Pulmonary artery endothelial cell (primary cell): ENCODE measurements around the gene CPNE1. TPM values are rescaled to one million over a fixed set of nuclear protein-coding genes. Genes with fewer than 3 reads are reported as not detected.
"Not testable (repeated sequence)": the region's sequence is repeated elsewhere in the genome, so short reads cannot be mapped to it uniquely, and the experiment has no call there.

Experiments used
- DNase-seq: peaks from one replicate; pipeline ENCODE4 v3.0.0-alpha.2; 2011; ENCODE audit warnings: low read depth, low spot score
- total RNA-seq: library from RNA; depleted of rRNA; stranded (reverse); fragments of >200 nt; gene quantifications from 2 replicates; pipeline ENCODE4 v1.2.3, GENCODE V29; 2014

Gene CPNE1
- 160 and 166 TPM in 2 replicates for total RNA-seq

GRCh38 chr20:35664466-35665206, at the start of gene CPNE1, which contains the start of gene RBM12:
CPNE1 (minus strand) TSS chr20:35664900; CDS start chr20:35632923, 31,977 bp downstream.
RBM12 (minus strand) TSS chr20:35664900; CDS start chr20:35655322, 9,578 bp downstream.
- DNase-seq: peak; percentile 68

- DNase-seq: no peak
Measured at GRCh38 chr20:35714127-35714526, 49.4 kb upstream of the CPNE1 start.

- DNase-seq: not testable (repeated sequence)
Measured at GRCh38 chr20:35713120-35713519, 48.4 kb upstream of the CPNE1 start.

GRCh38 chr20:35711588-35712209, 47.0 kb upstream of the CPNE1 start:
- no peak for DNase-seq

GRCh38 chr20:35710884-35711587, 46.3 kb upstream of the CPNE1 start:
- DNase-seq: no peak

GRCh38 chr20:35710039-35710438, 45.3 kb upstream of the CPNE1 start:
- DNase-seq: no peak

- DNase-seq: no peak
Measured at GRCh38 chr20:35709259-35709658, 44.6 kb upstream of the CPNE1 start.

GRCh38 chr20:35708502-35708901, 43.8 kb upstream of the CPNE1 start:
- DNase-seq: no peak

- DNase-seq: not testable (repeated sequence)
Measured at GRCh38 chr20:35706591-35707529, 42.2 kb upstream of the CPNE1 start.

GRCh38 chr20:35705894-35706293, 41.2 kb upstream of the CPNE1 start:
- DNase-seq: not testable (repeated sequence)

GRCh38 chr20:35704514-35705261, 40.0 kb upstream of the CPNE1 start:
- DNase-seq: no peak

- no peak for DNase-seq
Measured at GRCh38 chr20:35702824-35703695, 38.4 kb upstream of the CPNE1 start.

- no peak for DNase-seq
Measured at GRCh38 chr20:35702051-35702823, 37.5 kb upstream of the CPNE1 start.

- no peak for DNase-seq
Measured at GRCh38 chr20:35700625-35701148, 36.0 kb upstream of the CPNE1 start.

- DNase-seq: no peak
Measured at GRCh38 chr20:35699957-35700624, 35.4 kb upstream of the CPNE1 start.

GRCh38 chr20:35699127-35699956, 34.6 kb upstream of the CPNE1 start, which contains the start of the genes NFS1 and ROMO1:
NFS1 (minus strand) TSS chr20:35699352; CDS start chr20:35699288, 64 bp downstream.
ROMO1 (plus strand) TSS chr20:35699405; CDS start chr20:35699633, 228 bp downstream.
- peak; percentile 45 for DNase-seq
